ENCODE results near the gene IL10RA. TPM values are rescaled to one million over a fixed set of nuclear protein-coding genes. Genes with fewer than 3 reads are reported as not detected.

Gene IL10RA
- total and polyA plus RNA-seq, 2 experiments from 2014 or later: 0.10 TPM; not detected in 1

GRCh38 chr11:118010738-118011461, 24.7 kb downstream of the IL10RA start:
- Histone ChIP-seq H3K79me2 (replicated peaks; ENCODE audit: insufficient read depth) (no peaks in the 10 kb centered on the region), H4K20me1 (replicated peaks; ENCODE audit: insufficient read depth) (no peaks in the 10 kb centered on the region), H3K36me3 (ENCODE audit: insufficient read depth) (no peaks in the 10 kb centered on the region), H3K9me2 (ENCODE audit: insufficient read depth) (0 out of 2 replicates have a peak, but pooled peaks cover 12% of the 10 kb centered on the region), H3K27me3 (ENCODE audit: insufficient read depth) (no peaks in the 10 kb centered on the region), H2AFZ (no peak overlapping the region), H3K4me3 (no peak overlapping the region), H3K4me2 (no peak overlapping the region), H3K4me1 (ENCODE audit: insufficient read depth) (no peaks in the 10 kb centered on the region), H3K27ac (ENCODE audit: low read depth) (no peak overlapping the region), H3F3A (replicated peaks; ENCODE audit: low read depth) (no peaks in the 10 kb centered on the region)
- H3K9me3 Mint-ChIP-seq: no peaks in the 10 kb centered on the region
- TF ChIP-seq ZNF462 (CRISPR knock-in tag; IDR thresholded peaks at IDR 0.05) (no peak), ZNF114 (CRISPR knock-in tag; IDR thresholded peaks at IDR 0.05) (no peak), STAT1 (IDR thresholded peaks at IDR 0.05; ENCODE audit: unreplicated experiment) (no peak), CREB1 (CRISPR knock-in tag; IDR thresholded peaks at IDR 0.05; ENCODE audit: low read depth) (no peak), JUNB (IDR thresholded peaks at IDR 0.05; ENCODE audit: unreplicated experiment) (no peak), ZNF331 (CRISPR knock-in tag; IDR thresholded peaks at IDR 0.05; ENCODE audit: low read depth) (no peak)
- no peak for ATAC-seq
- H3K27ac Mint-ChIP-seq: no peak overlapping the region
- no peaks in the 10 kb centered on the region for H3K4me1 Mint-ChIP-seq
- H3K27me3 Mint-ChIP-seq (ENCODE audit: insufficient read depth, low read depth, poor library complexity): peaks cover 5% of the 10 kb centered on the region
- no peaks in the 10 kb centered on the region for H3K36me3 Mint-ChIP-seq (ENCODE audit: low read depth)
- no peak for DNase-seq (ENCODE audit: low spot score)
- no peak overlapping the region for H3K4me3 Mint-ChIP-seq
